ENCODE results near the gene MBNL1.

DNA sequence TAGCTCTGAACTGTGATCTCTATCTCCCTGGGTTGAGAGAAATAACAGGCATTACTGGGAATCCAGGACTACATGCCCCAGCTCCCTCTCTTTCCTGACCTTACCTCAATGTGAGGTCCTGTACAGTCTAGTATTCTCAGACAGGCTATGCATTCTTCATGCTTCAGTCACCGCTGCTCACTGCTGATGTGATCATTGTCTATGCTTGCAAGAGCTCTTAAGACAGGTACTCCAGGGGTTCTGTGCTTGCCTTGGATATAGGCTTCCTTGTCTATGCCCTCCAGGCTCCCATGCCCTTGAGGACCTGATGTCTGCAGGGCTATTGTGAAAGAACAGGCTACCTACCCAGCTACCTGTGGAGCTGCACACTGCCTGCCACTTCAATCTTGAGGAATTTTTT, 183.6 kb downstream of the MBNL1 start:
- TF ChIP-seq, protein P1, sequence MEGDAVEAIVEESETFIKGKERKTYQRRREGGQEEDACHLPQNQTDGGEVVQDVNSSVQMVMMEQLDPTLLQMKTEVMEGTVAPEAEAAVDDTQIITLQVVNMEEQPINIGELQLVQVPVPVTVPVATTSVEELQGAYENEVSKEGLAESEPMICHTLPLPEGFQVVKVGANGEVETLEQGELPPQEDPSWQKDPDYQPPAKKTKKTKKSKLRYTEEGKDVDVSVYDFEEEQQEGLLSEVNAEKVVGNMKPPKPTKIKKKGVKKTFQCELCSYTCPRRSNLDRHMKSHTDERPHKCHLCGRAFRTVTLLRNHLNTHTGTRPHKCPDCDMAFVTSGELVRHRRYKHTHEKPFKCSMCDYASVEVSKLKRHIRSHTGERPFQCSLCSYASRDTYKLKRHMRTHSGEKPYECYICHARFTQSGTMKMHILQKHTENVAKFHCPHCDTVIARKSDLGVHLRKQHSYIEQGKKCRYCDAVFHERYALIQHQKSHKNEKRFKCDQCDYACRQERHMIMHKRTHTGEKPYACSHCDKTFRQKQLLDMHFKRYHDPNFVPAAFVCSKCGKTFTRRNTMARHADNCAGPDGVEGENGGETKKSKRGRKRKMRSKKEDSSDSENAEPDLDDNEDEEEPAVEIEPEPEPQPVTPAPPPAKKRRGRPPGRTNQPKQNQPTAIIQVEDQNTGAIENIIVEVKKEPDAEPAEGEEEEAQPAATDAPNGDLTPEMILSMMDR (conservative IDR thresholded peaks at IDR 0.05; ENCODE audit: low read length) = no peak
- no peak for TF ChIP-seq EZH2phosphoT487 (IDR thresholded peaks at IDR 0.05; ENCODE audit: borderline replicate concordance, low read depth, low read length)
